OCI-LY1 (cell line): ENCODE results near the gene DNAAF3.
A peak's percentile ranks its signal among the peaks of the same experiment; 100 is the strongest.

Experiments
- H2AFZ ChIP-seq: fragments of 200-600 bp; sonication (generic), shearing (Covaris generic); 2 replicates; pipeline ENCODE4 v1.6.0; 2014; ENCODE audit warnings: antibody characterized with exemption, mild to moderate bottlenecking, low read length
- H3F3A ChIP-seq: fragments of 200-600 bp; sonication (generic), shearing (Covaris generic); 2 replicates; pipeline ENCODE4 v1.6.0; 2014; ENCODE audit warnings: mild to moderate bottlenecking, antibody characterized with exemption, low read length, moderate library complexity; ENCODE audit not compliant: insufficient read depth
- H3K27ac ChIP-seq: fragments of 200-600 bp; sonication (generic); 2 replicates; pipeline ENCODE4 v1.5.1; 2014; ENCODE audit warnings: low read length, mixed run types, mild to moderate bottlenecking, low read depth; ENCODE audit not compliant: poor library complexity, severe bottlenecking
- H3K27me3 ChIP-seq: fragments of 200-600 bp; sonication (generic); 2 replicates; pipeline ENCODE4 v1.6.0; 2014; ENCODE audit warnings: antibody characterized with exemption, mild to moderate bottlenecking, low read length, moderate library complexity; ENCODE audit not compliant: insufficient read depth
- H3K36me3 ChIP-seq: fragments of 200-600 bp; sonication (generic); 2 replicates; pipeline ENCODE4 v1.6.1; 2014; ENCODE audit warnings: mild to moderate bottlenecking, antibody characterized with exemption, low read length, moderate library complexity, mixed read lengths; ENCODE audit not compliant: insufficient read depth
- H3K4me1 ChIP-seq: fragments of 200-600 bp; sonication (generic); 2 replicates; pipeline ENCODE4 v1.5.1; 2014; ENCODE audit warnings: mild to moderate bottlenecking, low read length, moderate library complexity; ENCODE audit not compliant: insufficient read depth, severe bottlenecking
- H3K4me2 ChIP-seq: fragments of 200-600 bp; sonication (generic), shearing (Covaris generic); 2 replicates; pipeline ENCODE4 v1.6.1; 2014; ENCODE audit warnings: low read length
- H3K4me3 ChIP-seq: fragments of 200-600 bp; sonication (generic); 2 replicates; pipeline ENCODE4 v1.5.1; 2014; ENCODE audit warnings: low read length, low read depth, mild to moderate bottlenecking, mixed read lengths; ENCODE audit not compliant: poor library complexity, severe bottlenecking
- H3K79me2 ChIP-seq: fragments of 200-600 bp; shearing (Covaris generic); 2 replicates; pipeline ENCODE4 v1.6.1; 2016; ENCODE audit warnings: mixed run types, low read length, mixed read lengths; ENCODE audit not compliant: insufficient read depth
- H3K9ac ChIP-seq: fragments of 200-600 bp; sonication (generic), shearing (Covaris generic); 2 replicates; pipeline ENCODE4 v1.6.1; 2014; ENCODE audit warnings: mild to moderate bottlenecking, low read length, mixed read lengths
- H3K9me2 ChIP-seq: fragments of 200-600 bp; sonication (generic), shearing (Covaris generic); 2 replicates; pipeline ENCODE4 v1.6.1; 2014; ENCODE audit warnings: low read depth, mild to moderate bottlenecking, low read length, mixed read lengths
- H3K9me3 ChIP-seq: fragments of 200-600 bp; shearing (Covaris generic); 2 replicates; pipeline ENCODE4 v1.6.1; 2014; ENCODE audit warnings: low read length, mixed read lengths
- H4K20me1 ChIP-seq: fragments of 200-600 bp; sonication (generic), shearing (Covaris generic); 2 replicates; pipeline ENCODE4 v1.6.0; 2016; ENCODE audit warnings: mild to moderate bottlenecking, low read length; ENCODE audit not compliant: insufficient read depth
- CTCF ChIP-seq: fragments of 200-600 bp; sonication (generic), shearing (Covaris generic); IDR thresholded peaks from 2 replicates; pipeline ENCODE4 v1.5.1; 2017; ENCODE audit warnings: mild to moderate bottlenecking, antibody characterized with exemption, low read length, moderate library complexity, mixed read lengths
- EZH2 ChIP-seq: fragments of 200-600 bp; sonication (generic), shearing (Covaris generic); IDR thresholded peaks from 2 replicates; pipeline ENCODE4 v1.8.0; 2017; ENCODE audit warnings: borderline replicate concordance, mixed run types, mild to moderate bottlenecking, antibody characterized with exemption, low read length, moderate library complexity, mixed read lengths

Gene DNAAF3

DNA sequence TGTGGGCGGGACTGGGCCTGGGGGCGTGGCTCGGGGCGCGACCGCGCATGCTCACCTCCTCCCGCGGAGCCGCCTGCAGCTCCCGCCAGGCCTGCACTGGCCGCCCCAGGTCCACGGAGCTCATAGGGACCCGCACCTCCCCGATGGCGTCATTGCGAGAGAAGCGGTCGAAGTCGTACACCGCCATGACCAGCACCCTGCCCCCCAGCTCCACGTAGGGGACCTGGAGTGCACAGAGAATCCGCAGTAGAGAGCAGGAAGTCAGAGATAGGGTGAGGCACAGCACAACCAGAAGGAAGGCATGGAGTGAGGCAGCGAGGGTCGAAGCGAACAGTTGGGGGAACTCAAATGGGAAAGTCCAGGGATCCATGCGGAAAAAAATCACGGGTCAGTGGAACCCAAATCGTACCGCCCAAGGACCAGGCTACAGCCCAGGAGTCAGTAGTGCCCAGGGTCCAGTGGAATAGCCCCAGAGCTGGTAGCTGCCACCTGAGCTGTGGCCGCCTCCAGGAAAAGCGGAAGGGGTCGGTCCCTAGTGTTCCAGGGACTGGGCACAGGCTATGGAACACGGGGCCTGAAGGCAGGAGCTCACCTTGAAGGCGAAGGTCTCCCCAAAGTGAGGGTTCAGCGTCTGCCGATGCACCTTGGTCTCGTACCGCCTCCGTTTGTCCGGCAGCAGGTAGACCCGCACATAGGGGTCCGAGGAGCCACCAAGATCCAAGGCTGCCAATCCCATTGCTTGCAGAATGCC lies 8.9 kb upstream of the DNAAF3 start:
- Histone ChIP-seq H2AFZ (no peak overlapping the region), H3K27ac (no peak overlapping the region), H3K9ac (no peak overlapping the region), H3K36me3 (no peaks in the 10 kb centered on the region), H3K9me3 (no peaks in the 10 kb centered on the region), H3K79me2 (no peaks in the 10 kb centered on the region), H3K4me3 (no peak overlapping the region), H3K4me2 (no peak overlapping the region), H3K4me1 (peaks cover 16% of the 10 kb centered on the region), H4K20me1 (no peaks in the 10 kb centered on the region), H3F3A (no peaks in the 10 kb centered on the region), H3K9me2 (no peaks in the 10 kb centered on the region), H3K27me3 (peaks cover 8% of the 10 kb centered on the region; the same call in 1 of the 2 replicates)
- no peak for TF ChIP-seq EZH2
- TF ChIP-seq CTCF: no peak

DNA sequence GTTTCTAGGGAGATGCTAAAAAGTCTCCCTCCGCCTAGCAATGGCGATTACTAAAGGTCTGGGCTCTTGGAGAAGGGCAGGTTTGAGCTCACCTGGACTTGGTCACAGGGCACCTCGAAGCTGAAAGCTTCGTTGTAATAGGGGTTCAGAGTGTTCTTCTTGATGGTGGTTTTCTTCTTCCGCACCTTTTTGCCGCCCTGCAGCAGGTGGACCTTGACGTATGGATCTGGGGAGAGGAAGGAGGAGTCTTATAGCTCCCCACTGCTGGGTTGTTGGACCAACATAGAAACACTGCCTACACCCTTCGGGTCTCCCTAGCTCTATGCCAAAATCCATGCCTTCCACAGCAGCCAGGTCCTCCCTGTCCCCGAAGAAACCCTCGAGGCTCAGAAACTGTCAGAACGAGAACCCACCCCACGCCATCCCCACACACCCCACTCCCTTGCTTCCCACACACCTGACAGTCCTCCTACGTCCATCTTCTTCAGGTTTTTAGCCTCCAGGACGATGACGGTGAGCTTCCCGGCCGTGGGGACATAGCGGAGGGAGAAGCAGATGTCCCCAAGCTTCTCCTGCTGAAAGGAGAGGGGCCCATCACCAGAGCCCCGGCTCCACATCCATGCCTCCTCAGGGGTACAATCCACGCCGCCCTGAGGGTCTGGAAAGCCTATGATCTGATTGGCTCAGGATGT lies 8.2 kb upstream of the DNAAF3 start:
- no peaks in the 10 kb centered on the region for H3F3A ChIP-seq
- H3K79me2 ChIP-seq: no peaks in the 10 kb centered on the region
- H3K4me1 ChIP-seq: peaks cover 10% of the 10 kb centered on the region
- H3K9ac ChIP-seq: no peak overlapping the region
- peak overlapping the region; percentile 59; the same call in 1 of the 2 replicates for H3K4me2 ChIP-seq
- H4K20me1 ChIP-seq: no peaks in the 10 kb centered on the region
- H3K9me3 ChIP-seq: no peaks in the 10 kb centered on the region
- no peaks in the 10 kb centered on the region for H3K36me3 ChIP-seq
- H3K9me2 ChIP-seq: no peaks in the 10 kb centered on the region
- no peak overlapping the region for H3K27ac ChIP-seq
- H3K27me3 ChIP-seq: peaks cover 8% of the 10 kb centered on the region; the same call in 1 of the 2 replicates
- TF ChIP-seq CTCF (no peak), EZH2 (no peak)
- no peak overlapping the region for H3K4me3 ChIP-seq
- H2AFZ ChIP-seq: no peak overlapping the region

DNA sequence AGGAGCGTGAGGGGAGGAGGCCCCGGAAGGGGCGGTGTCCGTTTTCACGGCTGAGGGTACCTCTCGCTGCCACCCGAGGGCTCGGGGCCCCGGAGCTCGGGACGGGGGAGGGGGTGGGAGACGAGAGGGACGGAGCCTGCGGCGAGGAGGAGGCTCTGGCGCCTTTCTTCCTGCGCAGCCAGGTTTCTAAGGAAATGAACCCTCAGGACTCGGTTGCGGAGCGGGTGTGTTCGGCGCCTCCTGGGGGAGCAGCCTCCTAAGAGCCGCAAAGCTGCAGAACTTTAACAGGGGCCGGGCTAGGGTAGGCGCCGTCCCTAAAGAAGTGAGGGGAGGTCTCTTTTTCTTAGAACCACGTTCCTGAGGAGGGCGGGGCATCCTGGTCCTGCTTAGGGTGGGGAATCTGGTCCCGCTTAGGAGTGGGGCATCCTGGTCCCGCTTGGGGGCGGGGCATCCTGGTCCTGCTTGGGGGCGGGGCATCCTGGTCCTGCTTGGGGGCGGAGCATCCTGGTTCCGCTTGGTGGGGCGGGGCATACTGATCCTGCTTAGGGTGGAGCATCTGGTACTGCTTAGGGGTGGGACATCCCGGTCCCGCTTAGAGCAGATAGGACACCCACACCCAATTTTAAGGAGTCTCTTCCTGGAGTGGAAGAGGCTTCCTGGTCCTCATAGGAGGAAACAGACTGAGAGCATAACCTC lies 7.4 kb upstream of the DNAAF3 start:
- Histone ChIP-seq H3K4me1 (peaks cover 5% of the 10 kb centered on the region), H2AFZ (no peak overlapping the region)

More for the DNA sequence above, 7.4 kb upstream of the DNAAF3 start:
- Histone ChIP-seq H3K36me3 (no peaks in the 10 kb centered on the region), H3K4me2 (peak overlapping the region; percentile 59), H3K9me2 (no peaks in the 10 kb centered on the region), H3K9ac (no peak overlapping the region), H3K4me3 (peak overlapping the region; percentile 50), H3K79me2 (no peaks in the 10 kb centered on the region), H4K20me1 (no peaks in the 10 kb centered on the region), H3K27ac (no peak overlapping the region), H3F3A (no peaks in the 10 kb centered on the region), H3K9me3 (no peaks in the 10 kb centered on the region), H3K27me3 (peaks cover 8% of the 10 kb centered on the region; the same call in 1 of the 2 replicates)
- TF ChIP-seq EZH2 (no peak), CTCF (no peak)
